ENCODE measurements around the gene PBX1.

PBX1 gene

GRCh38 chr1:164667600-164667999, 108.6 kb downstream of the PBX1 start:
- no peak for DNase-seq (ENCODE audit: low read depth in 1 of 2, low spot score in 1 of 2)

- no peak for DNase-seq (ENCODE audit: low read depth in 1 of 2, low spot score in 1 of 2)
These were observed 109.8 kb downstream of the PBX1 start for GRCh38 chr1:164668491-164669400.

GRCh38 chr1:164670026-164670425, 111.0 kb downstream of the PBX1 start:
- no peak for DNase-seq (ENCODE audit: low read depth in 1 of 2, low spot score in 1 of 2)

- no peak for DNase-seq (ENCODE audit: low read depth in 1 of 2, low spot score in 1 of 2)
These were observed 111.8 kb downstream of the PBX1 start for GRCh38 chr1:164670786-164671185.

DNA sequence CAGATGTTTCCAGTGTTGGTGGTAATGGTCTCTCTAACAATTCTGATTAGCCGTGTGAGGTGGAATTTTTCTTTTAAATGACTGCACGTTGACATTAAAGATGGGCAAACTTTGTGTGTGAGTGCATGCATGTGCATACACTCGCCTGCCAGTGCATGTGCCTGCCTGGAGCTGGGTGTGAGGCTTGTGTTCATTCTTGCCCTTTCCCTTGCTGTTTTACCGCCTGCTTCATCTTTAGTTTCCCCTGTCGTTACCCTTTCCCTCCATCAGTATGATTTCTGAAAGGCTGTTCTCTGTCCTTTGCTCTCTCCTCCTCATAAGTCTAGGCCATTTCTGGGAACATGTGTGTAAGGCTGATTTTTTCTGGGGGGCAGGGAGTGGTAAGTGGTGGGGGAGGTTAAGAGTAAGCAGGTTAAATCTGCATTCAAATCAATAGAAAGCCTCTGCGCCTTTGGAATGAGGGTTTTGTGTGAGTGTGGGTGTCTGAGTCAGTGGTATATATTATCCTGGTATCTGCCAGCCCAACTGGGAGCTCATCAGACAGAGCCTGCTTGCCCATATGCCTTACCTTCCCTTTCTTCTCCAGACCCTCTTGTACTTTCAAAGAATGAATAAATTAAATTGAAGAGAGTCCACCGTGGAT, 112.5 kb downstream of the PBX1 start:
- DNase-seq (ENCODE audit: low read depth in 1 of 2, low spot score in 1 of 2), result no peak

GRCh38 chr1:164671966-164672571, 113.1 kb downstream of the PBX1 start:
- DNase-seq (ENCODE audit: low read depth in 1 of 2, low spot score in 1 of 2), result no peak

GRCh38 chr1:164672588-164672987, 113.6 kb downstream of the PBX1 start:
- DNase-seq (ENCODE audit: low read depth in 1 of 2, low spot score in 1 of 2), result no peak

DNA sequence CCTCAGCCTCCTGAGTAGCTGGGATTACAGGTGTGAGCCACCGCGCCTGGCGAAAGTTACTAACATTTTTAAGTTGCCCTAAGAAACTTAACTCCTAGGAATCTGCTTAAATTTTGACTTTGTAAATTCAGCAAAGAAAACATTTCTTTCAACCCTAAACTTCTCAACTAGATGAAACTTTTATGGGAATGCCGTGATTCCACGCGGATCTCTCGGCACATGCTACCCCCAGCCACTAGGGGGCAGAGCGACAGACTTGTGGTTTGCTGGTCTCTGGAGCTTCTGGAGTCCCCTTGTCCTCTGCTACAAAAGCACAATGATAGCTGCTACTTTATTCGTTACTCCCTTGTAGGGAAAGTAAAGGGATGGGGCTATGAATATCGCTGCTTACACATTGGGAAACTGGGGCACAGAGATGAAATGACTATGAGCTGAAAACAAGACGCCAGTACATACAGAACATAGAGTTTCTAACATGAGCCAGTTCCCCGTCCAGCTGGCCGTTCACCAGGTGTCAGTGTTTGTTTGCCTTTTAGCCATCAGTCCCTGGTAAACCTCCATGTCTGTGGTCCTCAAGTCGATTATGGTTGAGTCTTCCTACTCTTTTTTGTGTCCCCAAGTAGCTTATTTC, 114.7 kb downstream of the PBX1 start:
- no peak for DNase-seq (ENCODE audit: low read depth in 1 of 2, low spot score in 1 of 2)

DNA sequence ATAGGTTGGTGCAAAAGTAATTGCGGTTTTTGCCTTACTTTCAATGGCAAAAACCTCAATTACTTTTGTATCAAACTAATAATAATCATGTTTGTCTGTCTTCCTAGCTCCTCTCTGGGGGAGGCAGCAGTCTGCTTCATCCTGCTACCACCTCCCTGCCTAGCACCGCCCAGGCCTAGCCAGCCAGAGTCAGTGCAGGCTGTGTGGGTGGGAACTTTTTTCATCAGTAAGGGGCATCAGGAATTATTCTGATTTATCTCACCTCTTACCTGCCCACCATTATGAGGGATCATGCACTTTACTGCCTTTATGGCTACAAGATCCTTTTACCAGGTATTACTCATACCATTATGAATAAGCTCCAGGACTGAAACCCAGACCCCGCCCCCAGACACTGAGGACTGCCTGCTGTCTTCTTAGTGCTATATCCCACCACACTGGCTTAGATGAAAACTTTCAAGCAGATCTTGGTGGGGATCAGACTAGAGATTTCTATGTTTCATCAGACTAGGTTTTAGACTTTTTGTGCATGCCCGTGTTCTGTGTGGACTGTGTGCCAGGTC, 116.4 kb downstream of the PBX1 start:
- DNase-seq (ENCODE audit: low read depth in 1 of 2, low spot score in 1 of 2), result no peak

DNA sequence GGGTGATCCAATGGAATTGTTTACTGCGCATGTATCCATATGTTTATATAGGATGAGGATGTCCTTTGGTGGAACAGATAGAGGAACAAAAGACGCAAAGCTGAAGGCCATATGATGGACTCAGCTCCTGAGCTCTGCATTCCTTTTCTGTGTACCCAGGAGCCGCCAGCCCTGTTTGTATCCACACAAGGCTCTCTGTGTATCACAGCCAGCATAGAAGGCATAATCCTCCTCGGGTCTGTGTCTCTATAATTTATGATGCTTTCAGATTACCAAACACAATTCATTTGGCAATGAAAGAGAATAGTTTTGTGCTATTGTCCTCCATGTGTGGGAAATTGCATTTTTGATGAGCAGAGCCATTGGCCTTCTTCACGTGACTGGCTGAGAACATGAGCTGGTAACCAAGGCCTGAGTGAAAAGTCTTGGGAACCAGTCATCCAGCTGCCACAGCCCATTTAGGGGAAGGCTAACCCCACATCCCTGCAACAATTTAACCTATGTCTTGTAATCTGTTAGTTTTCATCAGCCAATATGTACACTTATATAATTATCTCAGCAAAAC, 119.2 kb downstream of the PBX1 start:
- no peak for DNase-seq (ENCODE audit: low read depth in 1 of 2, low spot score in 1 of 2)

DNA sequence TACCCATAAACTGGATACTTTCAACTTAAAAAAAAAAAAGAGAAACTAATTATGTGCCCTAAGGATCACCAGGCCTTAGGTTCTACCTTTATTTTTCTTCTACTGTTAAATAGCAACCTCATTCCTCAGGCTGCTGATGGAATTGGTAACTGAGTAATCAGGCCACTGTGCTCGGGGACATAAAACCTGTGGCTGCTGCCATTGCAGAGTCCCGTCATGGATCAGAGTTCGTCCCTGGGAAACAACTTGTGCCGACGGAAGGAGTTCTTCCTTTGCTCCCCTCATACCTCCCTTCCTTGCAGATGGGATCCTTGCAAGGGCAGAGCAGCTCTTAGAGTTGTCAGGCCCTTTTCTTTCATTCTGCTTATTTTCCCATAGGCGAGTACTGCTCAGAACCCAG, 123.6 kb downstream of the PBX1 start:
- no peak for DNase-seq (ENCODE audit: low read depth in 1 of 2, low spot score in 1 of 2)

DNA sequence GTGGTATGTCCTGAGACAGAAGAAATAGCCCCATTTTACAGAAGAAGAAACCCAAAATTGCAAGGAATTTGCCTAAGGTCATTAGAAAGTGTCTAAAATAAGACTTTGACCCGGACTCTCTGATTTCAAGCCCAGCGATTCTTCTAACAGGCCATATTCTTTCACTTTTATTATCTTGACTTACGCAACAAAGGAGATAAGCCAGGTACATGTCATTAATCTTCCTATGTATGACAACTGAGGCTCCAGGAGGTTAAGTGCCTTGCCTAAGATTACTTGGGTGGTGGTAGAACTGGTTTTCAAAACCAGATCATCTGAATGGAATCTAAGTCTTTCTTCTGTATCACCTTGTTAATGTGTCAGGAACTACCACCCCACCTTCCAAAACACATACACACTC, 124.3 kb downstream of the PBX1 start:
- no peak for DNase-seq (ENCODE audit: low read depth in 1 of 2, low spot score in 1 of 2)

DNA sequence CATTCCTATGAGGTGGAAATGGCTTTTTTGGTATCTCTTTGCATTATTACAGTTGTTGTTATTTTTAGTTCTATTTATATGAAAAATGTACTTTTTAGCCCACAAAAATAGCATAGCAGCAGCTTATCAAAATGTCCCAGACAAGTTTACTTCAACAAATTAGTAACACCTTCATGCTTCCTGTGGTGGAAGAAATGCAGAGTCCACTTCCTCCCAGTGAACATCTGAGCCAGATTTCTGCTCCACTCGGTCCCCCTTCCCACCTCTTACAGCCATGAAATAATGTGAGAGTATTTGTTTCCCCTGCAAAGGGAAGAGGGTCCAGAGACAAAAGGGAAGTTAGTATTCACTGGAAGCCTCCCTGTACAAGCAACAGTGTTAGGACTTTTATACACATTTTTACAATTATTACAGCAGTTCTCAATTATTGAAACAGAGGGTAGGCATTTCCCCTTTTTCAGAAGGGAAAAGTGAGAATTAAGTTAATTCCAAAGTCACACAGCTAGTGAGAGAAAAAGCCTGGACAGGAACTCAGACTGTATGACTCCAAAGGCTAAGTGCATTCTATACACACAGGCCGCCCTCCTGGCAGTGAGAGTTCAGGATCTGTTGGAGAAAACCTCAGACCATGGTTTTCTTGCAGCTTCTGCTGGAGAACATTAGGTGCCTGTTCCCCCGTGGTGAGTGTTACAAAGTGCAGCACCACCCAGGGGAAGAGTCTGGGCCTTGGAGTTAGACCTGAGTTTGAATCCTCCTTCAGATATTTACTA, 126.5 kb downstream of the PBX1 start:
- no peak for DNase-seq (ENCODE audit: low read depth in 1 of 2, low spot score in 1 of 2)

- DNase-seq (ENCODE audit: low read depth in 1 of 2, low spot score in 1 of 2), result no peak
These were observed 128.8 kb downstream of the PBX1 start for GRCh38 chr1:164687777-164688176.

DNA sequence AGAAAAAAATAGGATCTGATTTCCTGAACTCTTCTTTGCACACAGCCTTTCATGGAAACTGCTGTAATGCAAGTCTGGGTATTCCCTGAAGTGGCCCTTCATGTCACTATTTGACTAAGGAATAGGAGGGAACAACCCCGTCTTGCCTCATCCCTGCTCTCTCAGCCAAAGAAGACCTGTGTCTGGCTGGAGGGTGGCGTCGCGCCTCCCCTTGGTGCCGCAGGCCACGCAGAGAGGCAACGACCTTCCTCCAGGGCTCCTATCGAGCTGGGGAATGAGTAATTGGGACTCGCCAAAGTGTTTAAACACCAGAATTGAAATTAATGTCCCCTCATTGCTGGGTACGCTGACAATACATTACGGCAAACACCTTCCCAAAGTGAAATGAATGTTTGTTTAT, 129.8 kb downstream of the PBX1 start:
- no peak for DNase-seq (ENCODE audit: low read depth in 1 of 2, low spot score in 1 of 2)

GRCh38 chr1:164689672-164690511, 130.9 kb downstream of the PBX1 start:
- DNase-seq (ENCODE audit: low read depth in 1 of 2, low spot score in 1 of 2), result no peak

GRCh38 chr1:164692420-164692819, 133.4 kb downstream of the PBX1 start:
- no peak for DNase-seq (ENCODE audit: low read depth in 1 of 2, low spot score in 1 of 2)

DNA sequence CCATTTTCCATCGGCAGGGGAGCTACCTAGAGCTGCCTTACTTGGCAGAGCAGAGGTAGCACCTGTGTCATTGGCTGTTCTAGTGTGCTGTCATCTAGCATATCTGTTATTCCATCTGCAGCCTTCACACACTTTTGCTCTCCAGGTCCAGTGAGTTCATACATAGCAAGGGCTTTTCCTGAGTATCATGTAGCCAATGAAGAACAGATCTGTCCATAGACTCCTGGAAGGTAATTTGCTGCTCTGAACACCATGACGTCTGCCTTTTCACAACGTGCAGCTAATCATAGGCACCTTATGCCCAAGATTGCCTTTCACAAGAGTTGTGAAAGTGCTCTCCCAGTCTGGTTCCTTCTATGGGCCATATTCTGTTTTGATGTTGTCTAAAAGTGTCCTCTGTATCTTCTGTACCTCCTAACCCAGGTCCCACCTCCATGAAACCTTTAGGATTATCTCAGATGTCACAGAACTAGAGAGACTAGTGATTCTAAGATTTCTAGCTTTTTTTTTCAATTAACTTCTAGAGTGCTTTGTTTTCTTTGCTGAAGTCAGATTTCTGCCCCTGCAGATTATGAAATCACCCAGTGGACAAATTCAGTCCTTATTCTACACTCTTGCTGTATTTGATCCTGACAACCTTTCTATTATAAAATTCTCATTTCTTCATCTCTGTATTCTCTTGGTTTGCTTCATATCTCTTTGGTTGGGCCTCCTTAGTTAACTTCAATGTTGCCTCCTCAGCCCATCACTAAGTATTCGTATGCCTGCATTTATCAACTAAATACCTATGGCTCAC, 134.8 kb downstream of the PBX1 start:
- DNase-seq (ENCODE audit: low read depth in 1 of 2, low spot score in 1 of 2), result no peak

GRCh38 chr1:164694505-164694904, 135.5 kb downstream of the PBX1 start:
- no peak for DNase-seq (ENCODE audit: low read depth in 1 of 2, low spot score in 1 of 2)
